Measurements from ENCODE around the gene KCTD15. TPM values are rescaled to one million over a fixed set of nuclear protein-coding genes. Genes with fewer than 3 reads are reported as not detected.

Gene KCTD15
- total and polyA plus RNA-seq, 2 donors (not counting 3 experiments of a cell fraction or from before 2014, with no cell fraction given): 49.5 to 51.8 TPM

GRCh38 chr19:33821871-33822270 is 25.2 kb downstream of the KCTD15 start:
- Histone ChIP-seq H3K4me3 (replicated peaks in 1 of 3; ENCODE audit: insufficient read depth in 1 of 3, low read depth in 1 of 3, low read length in 3 of 3) (no peak overlapping the region), H3K9ac (replicated peaks; ENCODE audit: extremely low read depth, insufficient read depth, low read length) (no peak overlapping the region), H3K9me3 (replicated peaks; ENCODE audit: control insufficient read depth, insufficient read depth, low read length) (no peaks in the 10 kb centered on the region), H3K27me3 (ENCODE audit: control insufficient read depth in 2 of 2, insufficient read depth in 2 of 2, low read length in 2 of 2) (no peaks in the 10 kb centered on the region), H3K9me1 (replicated peaks; ENCODE audit: control insufficient read depth, extremely low read depth, insufficient read depth, low read length) (no peaks in the 10 kb centered on the region), H3K27ac (ENCODE audit: insufficient read depth, low read depth, low read length) (no peak overlapping the region), H4K20me1 (replicated peaks; ENCODE audit: control insufficient read depth, extremely low read depth, insufficient read depth, low read length) (no peaks in the 10 kb centered on the region), H2AFZ (ENCODE audit: low read depth, low read length) (peak overlapping the region; percentile 18), H3K4me2 (ENCODE audit: insufficient read depth, low read length) (no peak overlapping the region), H3K36me3 (ENCODE audit: control insufficient read depth in 2 of 2, extremely low read depth in 1 of 2, insufficient read depth in 2 of 2, low read length in 2 of 2) (no peaks in the 10 kb centered on the region), H3K4me1 (ENCODE audit: control insufficient read depth, extremely low read depth, insufficient read depth, low read length) (peaks cover 24% of the 10 kb centered on the region), H3K79me2 (ENCODE audit: control insufficient read depth, insufficient read depth, low read length) (no peaks in the 10 kb centered on the region)
- dilution Hi-C loops (cut with MboI; ENCODE audit: extremely low pct_ligation_motif_present, low sequenced_read_pairs): no loop called here
- CTCF ChIA-PET: interaction anchor here (1.1 to 2.4 kb wide), 3 partner anchors 10 to 391 kb away, joined by 3 to 6 read pairs (median 3); no protein-coding TSS in a partner anchor
- POLR2A ChIA-PET: no interaction called here
- FAIRE-seq (peak; percentile 26), DNase-seq (ENCODE audit: low read depth, low spot score) (no peak)
- intact Hi-C loops (cut with micrococcal nuclease): no loop called here
- no TSS peak for BruUV-seq (replicated peaks)
- no peak for TF ChIP-seq POLR2A (IDR thresholded peaks at IDR 0.05; ENCODE audit: low read depth, low read length)
- TF ChIP-seq, protein P1, sequence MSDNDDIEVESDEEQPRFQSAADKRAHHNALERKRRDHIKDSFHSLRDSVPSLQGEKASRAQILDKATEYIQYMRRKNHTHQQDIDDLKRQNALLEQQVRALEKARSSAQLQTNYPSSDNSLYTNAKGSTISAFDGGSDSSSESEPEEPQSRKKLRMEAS (IDR thresholded peaks at IDR 0.05; ENCODE audit: insufficient read depth, insufficient read length): no peak
- TF ChIP-seq FOS (IDR thresholded peaks at IDR 0.05; ENCODE audit: borderline replicate concordance, insufficient read depth, low read length): peak; percentile 40
- no peak for TF ChIP-seq MYC (IDR thresholded peaks at IDR 0.05; ENCODE audit: low read depth, low read length)
- no peak for TF ChIP-seq EZH2 (IDR thresholded peaks at IDR 0.05; ENCODE audit: borderline replicate concordance, low read depth, low read length, severe bottlenecking)
- TF ChIP-seq JUN (IDR thresholded peaks at IDR 0.05; ENCODE audit: borderline replicate concordance, insufficient read depth, insufficient read length, low read depth): no peak
- TF ChIP-seq POLR2AphosphoS5 (IDR thresholded peaks at IDR 0.05; ENCODE audit: insufficient read depth, low read depth, low read length): no peak

- intact Hi-C loops (cut with micrococcal nuclease): no loop called here
Observed at GRCh38 chr19:33823341-33823740, 26.7 kb downstream of the KCTD15 start.

More at GRCh38 chr19:33823341-33823740, 26.7 kb downstream of the KCTD15 start:
- Histone ChIP-seq H3K4me1 (ENCODE audit: control insufficient read depth, extremely low read depth, insufficient read depth, low read length) (peaks cover 23% of the 10 kb centered on the region), H3K79me2 (ENCODE audit: control insufficient read depth, insufficient read depth, low read length) (no peaks in the 10 kb centered on the region), H4K20me1 (replicated peaks; ENCODE audit: control insufficient read depth, extremely low read depth, insufficient read depth, low read length) (no peaks in the 10 kb centered on the region), H3K9me1 (replicated peaks; ENCODE audit: control insufficient read depth, extremely low read depth, insufficient read depth, low read length) (no peaks in the 10 kb centered on the region), H3K9ac (replicated peaks; ENCODE audit: extremely low read depth, insufficient read depth, low read length) (no peak overlapping the region), H3K4me2 (ENCODE audit: insufficient read depth, low read length) (no peak overlapping the region), H3K27me3 (ENCODE audit: control insufficient read depth in 2 of 2, insufficient read depth in 2 of 2, low read length in 2 of 2) (no peaks in the 10 kb centered on the region), H3K4me3 (replicated peaks in 1 of 3; ENCODE audit: insufficient read depth in 1 of 3, low read depth in 1 of 3, low read length in 3 of 3) (no peak overlapping the region), H3K27ac (ENCODE audit: insufficient read depth, low read depth, low read length) (no peak overlapping the region), H3K36me3 (ENCODE audit: control insufficient read depth in 2 of 2, extremely low read depth in 1 of 2, insufficient read depth in 2 of 2, low read length in 2 of 2) (no peaks in the 10 kb centered on the region), H2AFZ (ENCODE audit: low read depth, low read length) (no peak overlapping the region), H3K9me3 (replicated peaks; ENCODE audit: control insufficient read depth, insufficient read depth, low read length) (no peaks in the 10 kb centered on the region)
- FAIRE-seq (no peak), DNase-seq (ENCODE audit: low read depth, low spot score) (no peak)
- POLR2A ChIA-PET: no interaction called here
- CTCF ChIA-PET: interaction anchor here (0.9 to 1.4 kb wide), 2 partner anchors 12 to 46 kb away, joined by 3 to 5 read pairs; no protein-coding TSS in a partner anchor
- dilution Hi-C loops (cut with MboI; ENCODE audit: extremely low pct_ligation_motif_present, low sequenced_read_pairs): no loop called here
- BruUV-seq (replicated peaks): no TSS peak
- TF ChIP-seq, protein P1 (IDR thresholded peaks at IDR 0.05; ENCODE audit: insufficient read depth, insufficient read length): no peak
- TF ChIP-seq POLR2A (IDR thresholded peaks at IDR 0.05; ENCODE audit: low read depth, low read length) (no peak), GATA2 (IDR thresholded peaks at IDR 0.05; ENCODE audit: insufficient read depth, insufficient read length, low read depth, low read length) (no peak), FOS (IDR thresholded peaks at IDR 0.05; ENCODE audit: borderline replicate concordance, insufficient read depth, low read length) (no peak), POLR2AphosphoS5 (IDR thresholded peaks at IDR 0.05; ENCODE audit: insufficient read depth, low read depth, low read length) (no peak), MYC (IDR thresholded peaks at IDR 0.05; ENCODE audit: low read depth, low read length) (no peak), CTCF (IDR thresholded peaks at IDR 0.05; ENCODE audit: extremely low read depth in 1 of 2, insufficient read depth in 1 of 2, low read depth in 1 of 2, low read length in 2 of 2) (no peak), JUN (IDR thresholded peaks at IDR 0.05; ENCODE audit: borderline replicate concordance, insufficient read depth, insufficient read length, low read depth) (no peak), EZH2 (IDR thresholded peaks at IDR 0.05; ENCODE audit: borderline replicate concordance, low read depth, low read length, severe bottlenecking) (no peak)
